Memory B cell (primary cell): ENCODE results near the gene PPA2.
A peak's percentile ranks its signal among the peaks of the same experiment; 100 is the strongest.
"Not testable (repeated sequence)": the region's sequence is repeated elsewhere in the genome, so short reads cannot be mapped to it uniquely, and the experiment has no call there.

Experiments used
- ATAC-seq: fragments of 150-1000 bp; cut with Tn5 transposase; 2 replicates; pipeline ENCODE4 v1.10.0; 2021; ENCODE audit warnings: low read depth, mild to moderate bottlenecking, moderate library complexity
- DNase-seq, 2 donors: peaks; one replicate each; pipeline ENCODE4 v3.0.0; 2022; ENCODE audit warnings: low spot score in 2 of 2
- H3K27ac Mint-ChIP-seq: one replicate; pipeline ENCODE4 v1.8.0; 2022; ENCODE audit warnings: mild to moderate bottlenecking, moderate library complexity, mixed read lengths
- H3K27me3 Mint-ChIP-seq: one replicate; pipeline ENCODE4 v1.8.0; 2022; ENCODE audit warnings: mixed read lengths
- H3K36me3 Mint-ChIP-seq: one replicate; pipeline ENCODE4 v1.8.0; 2022; ENCODE audit warnings: mild to moderate bottlenecking, mixed read lengths
- H3K4me1 Mint-ChIP-seq: one replicate; pipeline ENCODE4 v1.8.0; 2022; ENCODE audit warnings: mixed read lengths
- H3K4me3 Mint-ChIP-seq: one replicate; pipeline ENCODE4 v1.8.0; 2022; ENCODE audit warnings: mild to moderate bottlenecking, moderate library complexity, mixed read lengths
- H3K9me3 Mint-ChIP-seq: one replicate; pipeline ENCODE4 v1.8.0; 2022; ENCODE audit warnings: mixed read lengths

Gene PPA2

GRCh38 chr4:105470766-105471165, 3.1 kb downstream of the PPA2 start:
- Mint-ChIP-seq H3K27me3 (no peaks in the 10 kb centered on the region), H3K27ac (no peak overlapping the region), H3K36me3 (peaks cover 14% of the 10 kb centered on the region), H3K4me1 (peaks cover 24% of the 10 kb centered on the region), H3K9me3 (no peaks in the 10 kb centered on the region), H3K4me3 (no peak overlapping the region)
- DNase-seq, result no peak
- no peak for ATAC-seq

- Mint-ChIP-seq H3K36me3 (peaks cover 20% of the 10 kb centered on the region), H3K4me3 (no peak overlapping the region), H3K9me3 (no peaks in the 10 kb centered on the region), H3K27ac (no peak overlapping the region), H3K4me1 (peaks cover 26% of the 10 kb centered on the region), H3K27me3 (no peaks in the 10 kb centered on the region)
- DNase-seq (no peak), ATAC-seq (no peak)
Measured at GRCh38 chr4:105469736-105470135, 4.1 kb downstream of the PPA2 start.

- no peak for ATAC-seq
- no peak overlapping the region for H3K4me3 Mint-ChIP-seq
- H3K4me1 Mint-ChIP-seq, result peaks cover 28% of the 10 kb centered on the region
- H3K36me3 Mint-ChIP-seq, result peaks cover 30% of the 10 kb centered on the region
- no peak overlapping the region for H3K27ac Mint-ChIP-seq
- no peaks in the 10 kb centered on the region for H3K27me3 Mint-ChIP-seq
- no peaks in the 10 kb centered on the region for H3K9me3 Mint-ChIP-seq
- DNase-seq, result no peak
Measured at GRCh38 chr4:105466580-105466979, 7.3 kb downstream of the PPA2 start.

GRCh38 chr4:105464563-105464962, 9.3 kb downstream of the PPA2 start:
- Mint-ChIP-seq H3K4me1 (peaks cover 30% of the 10 kb centered on the region), H3K36me3 (peaks cover 30% of the 10 kb centered on the region)
- not testable (repeated sequence) for ATAC-seq, DNase-seq, H3K27ac Mint-ChIP-seq, H3K9me3 Mint-ChIP-seq, H3K27me3 Mint-ChIP-seq, H3K4me3 Mint-ChIP-seq

- Mint-ChIP-seq H3K9me3 (no peaks in the 10 kb centered on the region), H3K4me3 (no peak overlapping the region), H3K36me3 (peaks cover 33% of the 10 kb centered on the region), H3K4me1 (peaks cover 23% of the 10 kb centered on the region), H3K27me3 (no peaks in the 10 kb centered on the region), H3K27ac (peak overlapping the region; percentile 14)
- DNase-seq (no peak), ATAC-seq (no peak)
Measured at GRCh38 chr4:105462576-105462975, 11.3 kb downstream of the PPA2 start.

- Mint-ChIP-seq H3K36me3 (peaks cover 27% of the 10 kb centered on the region), H3K9me3 (no peaks in the 10 kb centered on the region), H3K4me3 (no peak overlapping the region), H3K4me1 (peaks cover 16% of the 10 kb centered on the region), H3K27ac (no peak overlapping the region), H3K27me3 (no peaks in the 10 kb centered on the region)
- no peak for ATAC-seq
- DNase-seq, result no peak
Measured at GRCh38 chr4:105461621-105462382, 12.1 kb downstream of the PPA2 start.

GRCh38 chr4:105461221-105461620, 12.6 kb downstream of the PPA2 start:
- H3K27ac Mint-ChIP-seq, result no peak overlapping the region
- no peak for ATAC-seq
- H3K27me3 Mint-ChIP-seq, result no peaks in the 10 kb centered on the region
- no peaks in the 10 kb centered on the region for H3K9me3 Mint-ChIP-seq
- no peak for DNase-seq
- peaks cover 26% of the 10 kb centered on the region for H3K36me3 Mint-ChIP-seq
- no peak overlapping the region for H3K4me3 Mint-ChIP-seq
- H3K4me1 Mint-ChIP-seq, result peaks cover 16% of the 10 kb centered on the region

GRCh38 chr4:105460306-105460705, 13.6 kb downstream of the PPA2 start:
- ATAC-seq (no peak), DNase-seq (no peak)
- no peaks in the 10 kb centered on the region for H3K9me3 Mint-ChIP-seq
- peaks cover 14% of the 10 kb centered on the region for H3K4me1 Mint-ChIP-seq
- peaks cover 24% of the 10 kb centered on the region for H3K36me3 Mint-ChIP-seq
- H3K27ac Mint-ChIP-seq, result no peak overlapping the region
- no peaks in the 10 kb centered on the region for H3K27me3 Mint-ChIP-seq
- H3K4me3 Mint-ChIP-seq, result no peak overlapping the region

- not testable (repeated sequence) for H3K4me3 Mint-ChIP-seq, H3K27me3 Mint-ChIP-seq, ATAC-seq, H3K27ac Mint-ChIP-seq, H3K9me3 Mint-ChIP-seq, DNase-seq
- H3K36me3 Mint-ChIP-seq, result peaks cover 26% of the 10 kb centered on the region
- H3K4me1 Mint-ChIP-seq, result peaks cover 14% of the 10 kb centered on the region
Measured at GRCh38 chr4:105458541-105458940, 15.3 kb downstream of the PPA2 start.

- peaks cover 23% of the 10 kb centered on the region for H3K36me3 Mint-ChIP-seq
- no peaks in the 10 kb centered on the region for H3K9me3 Mint-ChIP-seq
- no peak overlapping the region for H3K4me3 Mint-ChIP-seq
- no peak for DNase-seq
- H3K27me3 Mint-ChIP-seq, result no peaks in the 10 kb centered on the region
- peaks cover 12% of the 10 kb centered on the region for H3K4me1 Mint-ChIP-seq
- H3K27ac Mint-ChIP-seq, result no peak overlapping the region
- no peak for ATAC-seq
Measured at GRCh38 chr4:105458001-105458400, 15.9 kb downstream of the PPA2 start.

GRCh38 chr4:105455998-105456397, 17.9 kb downstream of the PPA2 start:
- no peak overlapping the region for H3K27ac Mint-ChIP-seq
- DNase-seq (no peak), ATAC-seq (no peak)
- H3K4me1 Mint-ChIP-seq, result peaks cover under 1% of the 10 kb centered on the region
- H3K36me3 Mint-ChIP-seq, result peaks cover 25% of the 10 kb centered on the region
- no peaks in the 10 kb centered on the region for H3K27me3 Mint-ChIP-seq
- H3K9me3 Mint-ChIP-seq, result no peaks in the 10 kb centered on the region
- H3K4me3 Mint-ChIP-seq, result no peak overlapping the region

- Mint-ChIP-seq H3K27ac (no peak overlapping the region), H3K4me1 (no peaks in the 10 kb centered on the region), H3K27me3 (no peaks in the 10 kb centered on the region), H3K4me3 (no peak overlapping the region), H3K9me3 (no peaks in the 10 kb centered on the region), H3K36me3 (peaks cover 27% of the 10 kb centered on the region)
- ATAC-seq, result no peak
- no peak for DNase-seq
Measured at GRCh38 chr4:105455182-105455581, 18.7 kb downstream of the PPA2 start.

- Mint-ChIP-seq H3K36me3 (peaks cover 31% of the 10 kb centered on the region), H3K9me3 (no peaks in the 10 kb centered on the region), H3K4me3 (no peak overlapping the region), H3K27me3 (no peaks in the 10 kb centered on the region), H3K27ac (peak overlapping the region; percentile 47), H3K4me1 (no peaks in the 10 kb centered on the region)
- ATAC-seq (no peak), DNase-seq (no peak)
Measured at GRCh38 chr4:105453550-105454205, 20.2 kb downstream of the PPA2 start.

GRCh38 chr4:105451346-105451745, 22.5 kb downstream of the PPA2 start:
- ATAC-seq (no peak), DNase-seq (no peak)
- no peaks in the 10 kb centered on the region for H3K27me3 Mint-ChIP-seq
- H3K27ac Mint-ChIP-seq, result peak overlapping the region; percentile 41
- no peak overlapping the region for H3K4me3 Mint-ChIP-seq
- H3K4me1 Mint-ChIP-seq, result no peaks in the 10 kb centered on the region
- H3K9me3 Mint-ChIP-seq, result no peaks in the 10 kb centered on the region
- H3K36me3 Mint-ChIP-seq, result peaks cover 27% of the 10 kb centered on the region

- H3K4me1 Mint-ChIP-seq, result peaks cover 2% of the 10 kb centered on the region
- no peak overlapping the region for H3K27ac Mint-ChIP-seq
- ATAC-seq (no peak), DNase-seq (no peak)
- H3K27me3 Mint-ChIP-seq, result no peaks in the 10 kb centered on the region
- H3K4me3 Mint-ChIP-seq, result no peak overlapping the region
- H3K36me3 Mint-ChIP-seq, result peaks cover 22% of the 10 kb centered on the region
- H3K9me3 Mint-ChIP-seq, result peaks cover 3% of the 10 kb centered on the region
Measured at GRCh38 chr4:105440890-105441289, 33.0 kb downstream of the PPA2 start.
